HG02870 (cell line): ENCODE measurements around the gene SLC8A1.

ENCODE experiments used
- ATAC-seq: cut with Tn5 transposase; IDR thresholded peaks from one replicate; pipeline ENCODE4 v1.9.1; 2021; ENCODE audit warnings: mild to moderate bottlenecking, moderate library complexity; ENCODE audit not compliant: unreplicated experiment

Gene SLC8A1

DNA sequence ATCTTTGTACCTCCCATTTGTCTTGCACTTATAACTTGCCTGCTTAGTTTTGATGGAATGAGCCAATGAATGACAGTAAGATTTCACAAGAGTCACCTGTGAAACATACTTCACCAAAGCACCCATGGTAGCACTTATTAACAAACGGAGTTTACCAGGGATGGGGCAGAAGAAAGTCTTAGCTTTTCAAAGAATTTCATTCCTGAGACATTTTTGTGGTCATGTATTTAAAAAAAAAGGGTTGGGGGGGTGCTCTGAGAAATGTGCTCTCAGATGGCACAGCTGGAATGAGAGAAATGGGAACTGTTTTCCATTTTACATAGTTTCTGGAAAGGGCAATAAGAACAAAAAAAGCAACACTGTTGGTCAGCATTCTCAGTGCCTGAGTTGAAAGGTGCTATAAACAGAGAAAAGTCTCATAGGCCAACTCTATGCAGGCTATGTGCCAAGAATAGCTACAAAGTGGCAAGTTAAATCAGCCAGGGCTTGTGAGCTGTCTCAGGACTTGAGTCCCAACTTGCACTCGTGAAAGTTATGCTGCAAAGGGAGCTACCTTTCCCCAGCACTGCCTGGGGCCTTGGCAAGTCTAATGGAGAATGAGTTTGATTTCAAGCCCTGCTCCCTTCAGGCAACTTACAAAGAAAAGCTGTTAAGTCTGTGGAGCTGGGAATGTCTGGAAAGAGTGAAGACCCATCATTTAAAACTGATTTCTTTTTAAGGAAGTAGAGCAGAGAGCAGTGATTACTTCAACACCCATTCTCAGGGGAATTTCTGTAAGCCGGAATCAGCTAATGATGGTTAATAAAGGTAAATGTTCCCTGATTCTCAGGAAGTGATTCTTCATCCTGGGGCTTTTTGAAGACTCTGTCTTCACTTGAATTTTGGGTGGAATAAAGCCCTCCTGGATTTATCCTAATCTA is 170.6 kb downstream of the SLC8A1 start:
- no peak for ATAC-seq

DNA sequence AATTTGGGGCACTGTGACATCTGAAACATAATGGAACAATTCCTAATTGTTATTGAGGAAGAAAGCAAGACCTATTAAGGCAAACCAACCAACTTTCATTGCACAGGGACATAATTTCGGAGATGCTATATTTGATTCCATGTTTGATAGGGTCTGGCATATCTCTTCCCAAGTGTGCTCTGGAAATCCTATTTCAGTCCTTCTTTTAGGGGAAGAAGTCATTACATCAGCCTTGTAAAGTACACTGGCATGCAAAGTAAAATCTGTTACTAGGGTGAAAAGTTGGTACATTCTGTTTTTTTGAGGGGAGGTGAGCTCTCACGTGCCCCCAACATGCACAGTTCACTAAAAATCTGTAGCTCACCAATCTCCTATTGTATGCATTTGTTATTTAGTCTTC is 172.4 kb downstream of the SLC8A1 start:
- ATAC-seq: no peak

DNA sequence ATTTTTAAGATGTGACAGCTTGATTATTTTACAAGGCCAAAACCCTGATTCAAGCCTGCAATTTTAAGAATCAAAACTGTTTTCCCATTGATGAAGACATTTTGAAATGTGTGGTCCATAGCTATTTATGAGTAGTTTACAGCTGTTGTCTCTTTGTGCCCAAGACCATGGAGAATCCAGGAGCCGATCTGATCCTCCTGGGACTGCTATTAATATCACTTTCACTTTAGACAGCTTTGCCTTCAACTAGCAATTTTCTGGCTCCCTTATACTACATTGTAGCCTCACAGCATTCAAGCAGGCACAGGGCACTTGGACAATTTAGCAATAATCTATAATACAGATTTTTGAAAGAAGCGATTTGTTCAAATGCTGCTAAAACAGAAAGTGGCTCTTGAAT is 172.9 kb downstream of the SLC8A1 start:
- no peak for ATAC-seq

DNA sequence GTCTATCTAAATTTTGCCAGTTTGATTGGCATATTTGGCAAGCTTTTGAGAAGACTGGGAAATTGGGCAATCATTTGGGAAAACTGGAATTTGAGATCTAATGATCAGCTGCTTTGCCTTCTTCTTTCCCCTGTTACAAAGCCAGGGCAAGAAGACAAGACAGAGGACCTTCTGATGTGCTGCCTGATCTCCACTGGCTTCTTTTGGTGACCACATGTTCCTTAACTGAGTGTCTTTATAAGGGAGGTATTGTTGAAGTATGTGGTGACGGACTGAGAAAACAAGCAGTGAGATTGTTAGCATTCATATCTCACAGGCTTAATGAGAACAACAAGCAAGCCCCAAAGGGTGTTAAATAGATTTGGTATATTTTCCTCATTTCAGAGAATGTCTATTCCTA is 175.8 kb downstream of the SLC8A1 start:
- no peak for ATAC-seq

- ATAC-seq: no peak
Observed at GRCh38 chr2:40274270-40274669, 177.6 kb downstream of the SLC8A1 start.

GRCh38 chr2:40273734-40274182 is 178.1 kb downstream of the SLC8A1 start:
- ATAC-seq: no peak

DNA sequence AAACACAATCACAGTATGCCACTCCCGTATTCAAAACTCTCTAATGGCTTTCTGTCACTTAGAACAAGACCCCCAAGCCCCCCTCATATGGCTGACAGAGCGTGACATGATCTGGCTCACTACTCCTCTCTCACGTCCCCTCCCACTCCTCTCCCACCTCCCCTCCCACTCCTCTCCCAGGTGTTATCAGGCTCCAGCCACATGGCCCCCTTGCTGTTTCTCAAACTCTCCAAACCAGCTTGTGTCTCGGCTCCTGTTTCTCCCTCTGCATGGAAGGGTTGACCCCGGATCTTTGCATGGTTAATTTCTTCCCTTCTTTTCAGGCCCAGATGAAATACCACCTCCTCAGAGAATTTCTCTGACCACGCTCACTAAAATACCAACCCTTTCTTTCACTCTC is 180.8 kb downstream of the SLC8A1 start:
- ATAC-seq: no peak

DNA sequence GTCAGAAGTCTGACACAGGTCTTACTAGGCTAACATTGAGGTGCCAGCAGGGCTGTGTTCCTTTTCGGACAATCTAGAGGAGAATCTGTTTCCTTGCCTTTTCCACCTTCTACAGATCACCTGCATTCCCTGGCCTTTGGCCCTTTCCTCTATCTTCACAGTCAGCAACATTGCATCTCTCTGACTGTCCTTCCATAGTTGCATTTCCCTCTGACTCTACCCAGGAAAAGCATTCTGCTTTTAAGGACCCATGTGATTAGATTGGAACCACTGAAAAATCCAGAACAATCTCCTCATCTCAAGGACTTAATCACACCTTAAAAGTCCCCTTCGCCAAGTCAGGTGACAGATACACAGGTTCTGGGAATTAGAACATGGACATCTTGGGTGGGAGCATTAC is 181.5 kb downstream of the SLC8A1 start:
- ATAC-seq: no peak

DNA sequence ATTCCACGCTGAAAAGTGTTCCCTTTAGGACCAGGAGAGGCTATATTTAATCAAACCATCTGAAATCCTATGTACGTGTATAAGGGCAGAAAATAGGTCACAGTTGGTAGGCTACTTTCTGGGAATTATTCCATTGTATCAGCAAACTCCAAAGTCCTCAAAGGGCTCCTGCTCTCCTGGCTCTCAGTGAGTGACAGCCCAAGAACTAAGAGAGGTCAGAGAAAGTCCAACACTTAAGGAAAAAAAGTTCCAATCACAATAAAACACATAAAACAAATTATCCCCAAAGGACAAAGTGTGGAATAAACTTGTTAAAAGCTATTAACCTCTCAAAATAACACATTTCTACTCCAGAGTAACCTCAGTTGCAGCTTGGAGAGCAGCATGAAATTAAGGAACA is 183.3 kb downstream of the SLC8A1 start:
- no peak for ATAC-seq

- no peak for ATAC-seq
Observed at GRCh38 chr2:40266201-40266600, 185.7 kb downstream of the SLC8A1 start.

DNA sequence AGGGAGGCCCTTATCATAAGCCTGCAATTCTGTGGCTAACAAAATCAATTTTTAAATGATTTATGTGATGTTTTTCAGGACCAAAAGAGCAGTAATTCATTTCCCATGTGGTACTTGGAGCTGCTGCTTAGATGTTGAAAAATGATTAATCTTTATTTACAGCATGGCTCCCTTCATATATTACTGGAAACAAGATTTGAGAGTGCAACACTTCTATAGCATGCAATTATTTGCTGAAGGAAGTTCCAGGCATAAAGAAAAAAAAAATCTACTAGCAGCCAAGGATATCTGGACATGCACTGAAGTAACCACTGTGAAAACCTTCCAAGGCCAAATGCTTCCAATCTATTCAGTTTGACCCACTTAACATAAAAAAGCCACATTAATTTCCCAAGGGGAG is 186.3 kb downstream of the SLC8A1 start:
- ATAC-seq: no peak

GRCh38 chr2:40261042-40261441 is 190.8 kb downstream of the SLC8A1 start:
- no peak for ATAC-seq

DNA sequence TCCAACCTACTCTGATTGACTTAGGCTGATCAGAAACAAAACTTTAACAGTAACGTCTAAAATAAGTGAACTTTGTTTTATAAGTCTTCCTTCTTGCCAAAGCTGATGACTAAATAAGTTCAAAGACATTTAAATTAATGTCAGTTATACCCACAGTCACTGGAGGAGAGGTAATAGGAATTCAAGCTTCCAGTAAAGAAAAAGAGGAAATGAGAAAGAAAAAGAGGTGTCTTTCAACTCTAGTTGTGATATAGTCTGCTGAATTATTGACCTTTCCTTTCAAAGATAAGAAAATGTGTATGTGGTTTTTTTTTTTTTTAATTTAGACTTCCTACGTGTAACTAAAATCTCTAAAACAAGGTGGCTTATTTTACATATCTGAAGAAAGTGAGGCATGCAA is 191.5 kb downstream of the SLC8A1 start:
- no peak for ATAC-seq

- ATAC-seq: no peak
Observed at GRCh38 chr2:40259900-40260299, 192.0 kb downstream of the SLC8A1 start.

GRCh38 chr2:40258135-40258457 is 193.8 kb downstream of the SLC8A1 start:
- no peak for ATAC-seq

DNA sequence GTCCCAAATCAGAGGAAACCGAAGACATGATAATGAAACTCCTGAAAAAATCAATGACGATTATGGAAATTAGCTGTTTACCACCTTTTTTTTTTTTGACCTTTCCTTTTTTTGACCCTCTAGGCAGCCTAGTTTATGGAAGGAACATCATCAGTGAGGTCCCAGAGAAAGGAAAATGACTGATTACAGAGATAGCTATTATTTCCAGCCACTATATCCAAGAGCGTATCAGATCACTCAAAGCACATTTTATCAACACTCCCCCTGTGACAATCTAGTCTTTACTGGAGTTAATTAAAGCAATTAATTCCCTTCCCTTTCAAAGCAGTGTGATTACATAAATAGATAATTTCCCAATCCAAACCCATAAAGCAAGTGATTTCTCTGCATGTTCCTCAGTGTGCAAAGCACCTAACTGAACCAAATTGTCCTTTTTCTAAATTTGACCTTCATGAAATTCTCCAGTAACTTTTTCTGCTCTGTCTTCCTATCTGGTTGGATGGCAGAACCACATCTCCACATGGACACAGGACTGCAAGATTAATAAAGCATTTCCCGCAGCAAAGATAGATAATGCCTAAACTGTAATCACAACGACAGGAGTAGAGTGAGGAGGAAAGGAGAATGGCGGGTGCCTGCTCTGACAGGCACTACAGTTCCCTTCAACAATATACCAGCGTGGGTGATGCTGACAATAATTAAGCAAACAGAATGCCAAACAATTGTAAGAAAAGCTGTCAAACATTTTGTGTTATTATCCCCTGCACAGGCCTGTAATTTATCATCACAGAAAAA is 194.4 kb downstream of the SLC8A1 start:
- ATAC-seq: no peak

DNA sequence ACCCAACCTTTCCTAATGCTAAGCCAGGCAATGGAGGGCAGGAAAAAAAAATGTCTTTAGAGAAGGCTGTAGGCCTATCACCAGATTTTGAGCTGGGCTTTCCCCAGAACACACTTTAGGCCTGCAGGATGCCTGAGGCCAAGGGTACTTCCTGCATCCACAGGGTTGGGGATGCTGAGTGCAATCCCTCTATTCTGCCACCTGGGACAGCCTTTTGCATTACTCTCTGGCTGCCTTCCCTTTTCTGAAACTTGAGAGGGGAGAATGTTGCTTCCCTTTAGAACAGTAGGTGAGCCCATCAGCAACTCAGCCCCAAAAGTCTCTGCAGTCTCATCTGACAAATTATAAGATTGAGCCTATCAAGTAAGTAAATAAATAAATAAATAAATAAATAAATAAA is 195.2 kb downstream of the SLC8A1 start:
- ATAC-seq: no peak

GRCh38 chr2:40256008-40256407 is 195.9 kb downstream of the SLC8A1 start:
- ATAC-seq: no peak

DNA sequence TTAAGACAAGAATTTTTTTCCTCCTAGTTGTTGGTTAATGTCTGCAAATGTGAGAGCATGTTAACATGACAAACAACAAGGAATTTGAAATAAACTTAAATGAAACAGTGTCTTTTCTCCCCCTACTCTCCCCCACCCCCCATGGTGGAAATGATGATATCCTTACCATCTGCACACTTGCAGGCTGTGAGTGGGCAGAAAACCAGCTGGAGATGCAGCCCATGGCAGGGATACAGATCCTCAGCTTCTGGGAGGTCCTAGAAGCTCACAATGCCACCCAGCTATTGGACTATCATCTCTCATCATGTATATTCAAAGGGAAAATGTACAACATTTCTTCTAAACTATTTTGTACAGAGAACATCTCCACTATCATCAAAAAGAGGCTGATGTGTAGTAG is 196.8 kb downstream of the SLC8A1 start:
- no peak for ATAC-seq

GRCh38 chr2:40254611-40255010 is 197.3 kb downstream of the SLC8A1 start:
- ATAC-seq: no peak

GRCh38 chr2:40251137-40251536 is 200.8 kb downstream of the SLC8A1 start:
- no peak for ATAC-seq

DNA sequence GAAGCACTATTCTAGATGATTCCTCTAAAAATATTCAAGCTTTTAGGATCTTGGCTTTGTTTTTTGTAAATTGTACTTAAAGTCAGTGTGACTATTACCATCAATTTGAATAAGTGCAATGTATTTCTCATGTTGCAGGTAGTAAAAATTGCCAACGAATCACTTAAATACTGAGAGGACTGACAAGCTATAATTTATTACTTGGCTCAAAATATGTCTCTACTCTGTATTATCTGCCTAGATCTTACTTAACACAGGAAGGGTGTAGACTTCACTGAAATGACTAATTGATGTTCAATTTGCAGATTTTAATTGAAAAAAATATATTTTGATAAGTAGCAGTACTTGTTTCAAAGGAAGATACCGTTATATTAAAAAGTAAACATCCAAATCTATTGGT is 202.3 kb downstream of the SLC8A1 start:
- ATAC-seq: no peak
